Hepatocyte (in vitro differentiated cells): Measurements from ENCODE around the gene VPS13D. TPM values are rescaled to one million over a fixed set of nuclear protein-coding genes. Genes with fewer than 3 reads are reported as not detected.

Experiments
- DNase-seq: peaks from one replicate; pipeline ENCODE4 v3.0.0-alpha.2; 2016; ENCODE audit warnings: low spot score
- H2AFZ ChIP-seq: fragments of 200-600 bp; sonication (generic); 2 replicates; pipeline ENCODE4 v1.6.0; 2016; ENCODE audit warnings: antibody characterized with exemption, mild to moderate bottlenecking
- H3K27ac ChIP-seq: fragments of 200-600 bp; sonication (generic); 2 replicates; pipeline ENCODE4 v1.5.1; 2016; ENCODE audit warnings: mild to moderate bottlenecking
- H3K27me3 ChIP-seq: fragments of 200-600 bp; sonication (generic); 2 replicates; pipeline ENCODE4 v1.6.1; 2016
- H3K36me3 ChIP-seq: fragments of 200-600 bp; sonication (generic); replicated peaks from 2 replicates; pipeline ENCODE4 v1.5.1; 2016; ENCODE audit warnings: low read depth; ENCODE audit not compliant: insufficient read depth
- H3K4me1 ChIP-seq: fragments of 200-600 bp; sonication (generic); 2 replicates; pipeline ENCODE4 v1.5.1; 2016; ENCODE audit warnings: mild to moderate bottlenecking, moderate library complexity; ENCODE audit not compliant: insufficient read depth
- H3K4me2 ChIP-seq: fragments of 200-600 bp; sonication (generic); 2 replicates; pipeline ENCODE4 v1.6.0; 2016
- H3K4me3 ChIP-seq: fragments of 200-600 bp; sonication (generic); 2 replicates; pipeline ENCODE4 v1.5.1; 2016; ENCODE audit warnings: mild to moderate bottlenecking
- H3K79me2 ChIP-seq: fragments of 200-600 bp; sonication (generic); 2 replicates; pipeline ENCODE4 v1.6.0; 2017; ENCODE audit warnings: mild to moderate bottlenecking
- H3K9me2 ChIP-seq: fragments of 200-600 bp; sonication (generic); replicated peaks from 2 replicates; pipeline ENCODE4 v1.6.0; 2017; ENCODE audit warnings: mild to moderate bottlenecking; ENCODE audit not compliant: insufficient read depth
- H3K9me3 ChIP-seq: fragments of 200-600 bp; sonication (generic); 2 replicates; pipeline ENCODE4 v1.5.1; 2016; ENCODE audit warnings: low read depth, mild to moderate bottlenecking
- H4K20me1 ChIP-seq: fragments of 200-600 bp; sonication (generic); 2 replicates; pipeline ENCODE4 v1.6.0; 2016; ENCODE audit warnings: mild to moderate bottlenecking; ENCODE audit not compliant: insufficient read depth, poor library complexity, severe bottlenecking
- EZH2 ChIP-seq: fragments of 200-600 bp; sonication (generic); IDR thresholded peaks from 2 replicates; pipeline ENCODE4 v1.6.1; 2016; ENCODE audit warnings: antibody characterized with exemption, mild to moderate bottlenecking, borderline replicate concordance
- EZH2phosphoT487 ChIP-seq: fragments of 200-600 bp; sonication (generic); IDR thresholded peaks from one replicate; pipeline ENCODE4 v1.6.1; 2018; ENCODE audit warnings: antibody characterized with exemption, mild to moderate bottlenecking, low read depth, moderate library complexity; ENCODE audit not compliant: unreplicated experiment, severe bottlenecking
- WGBS: methylation state at CpG from one replicate; pipeline ENCODE4 v1.1.6; 2016; ENCODE audit warnings: low lambda C conversion rate; ENCODE audit errors: missing lambda C conversion rate; 5-methylcytosine and 5-hydroxymethylcytosine counted together
- polyA plus RNA-seq: library from polyadenylated mRNA; unstranded; fragments of >200 nt; fragmentation: Nextera tagmentation; extraction: Ambion mirVana; gene quantifications from 2 replicates; pipeline ENCODE4 v1.2.1, GENCODE V29; 2016
- total RNA-seq: library from RNA; depleted of rRNA; stranded (reverse); fragments of >200 nt; gene quantifications from 2 replicates; pipeline ENCODE4 v1.2.3, GENCODE V29; 2014
- TF ChIP-seq, protein P1 (sequence below): fragments of 200-600 bp; sonication (generic); IDR thresholded peaks from 2 replicates; pipeline ENCODE4 v1.5.1; 2016; ENCODE audit warnings: antibody characterized with exemption, mild to moderate bottlenecking; ENCODE audit not compliant: poor library complexity

Gene VPS13D
- total and polyA plus RNA-seq, 2 experiments from 2014 or later: 7.3 to 32.2 TPM

DNA sequence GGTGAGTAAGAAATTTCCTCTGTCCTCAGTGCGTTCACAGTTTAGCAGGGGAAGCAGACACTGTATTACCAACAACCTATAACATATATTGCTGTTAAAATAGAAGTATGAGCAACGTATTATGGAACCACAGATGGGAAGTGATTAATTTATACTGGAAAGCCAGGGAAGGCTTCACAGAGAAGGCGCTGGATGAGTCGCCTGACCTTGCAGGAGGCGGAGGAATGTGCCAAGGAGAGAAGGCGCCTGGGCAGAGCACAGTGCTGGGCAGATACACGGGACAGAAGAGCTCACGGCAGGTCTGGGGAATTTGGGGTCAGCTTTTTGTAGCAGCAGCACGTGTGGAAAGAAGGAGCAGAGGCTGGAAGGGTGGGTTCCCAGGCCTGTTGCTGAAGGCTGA lies 271.8 kb downstream of the VPS13D start:
- H3K4me1 ChIP-seq: peaks cover 8% of the 10 kb centered on the region
- WGBS: 91% methylated on average over 9 of the region's 9 CpGs

DNA sequence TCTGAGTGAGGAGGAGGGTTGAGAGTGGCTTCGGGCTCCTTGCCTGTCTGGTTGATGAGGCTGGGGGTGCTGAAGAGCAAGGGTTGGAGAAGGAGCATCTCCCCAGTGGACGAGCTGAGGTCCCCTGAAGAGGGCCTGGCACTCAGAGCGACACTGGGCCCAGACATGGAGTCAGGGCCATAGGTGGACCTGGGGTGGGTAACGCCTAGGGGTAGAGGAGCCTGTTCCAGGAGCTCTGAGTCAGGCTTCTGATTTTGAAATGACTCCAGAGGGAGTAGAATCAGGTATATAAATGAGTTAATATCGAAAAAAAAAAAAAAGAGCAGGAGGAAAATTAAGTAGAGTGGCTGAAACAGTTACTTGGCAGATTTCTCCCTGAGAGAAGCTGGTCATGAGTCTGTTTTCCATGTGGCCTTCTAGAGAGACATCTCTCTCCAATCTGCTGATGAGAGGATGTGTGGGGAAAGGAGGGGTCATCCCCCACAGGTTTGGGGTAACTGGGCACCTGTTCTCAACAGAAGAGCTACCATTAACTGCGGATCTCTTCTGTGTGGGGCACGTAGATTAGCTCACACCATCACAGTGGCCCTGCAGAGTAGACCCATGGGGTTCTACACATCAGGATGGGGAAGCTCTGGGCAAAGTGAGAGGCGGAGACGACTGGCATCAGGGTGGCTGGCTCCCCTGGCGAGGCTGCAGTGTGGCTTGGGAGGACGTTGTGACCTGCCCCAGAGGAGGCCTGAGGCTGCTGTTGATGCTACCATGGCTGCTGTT lies 272.7 kb downstream of the VPS13D start:
- Histone ChIP-seq H3K9me2 (no peaks in the 10 kb centered on the region), H3K36me3 (no peaks in the 10 kb centered on the region), H2AFZ (no peak overlapping the region), H4K20me1 (no peaks in the 10 kb centered on the region), H3K4me1 (no peaks in the 10 kb centered on the region), H3K27ac (no peak overlapping the region), H3K4me3 (no peak overlapping the region), H3K79me2 (no peaks in the 10 kb centered on the region), H3K4me2 (no peak overlapping the region), H3K27me3 (no peaks in the 10 kb centered on the region), H3K9me3 (no peaks in the 10 kb centered on the region)
- no peak for DNase-seq
- TF ChIP-seq EZH2 (no peak), EZH2phosphoT487 (no peak)
- TF ChIP-seq, protein P1, sequence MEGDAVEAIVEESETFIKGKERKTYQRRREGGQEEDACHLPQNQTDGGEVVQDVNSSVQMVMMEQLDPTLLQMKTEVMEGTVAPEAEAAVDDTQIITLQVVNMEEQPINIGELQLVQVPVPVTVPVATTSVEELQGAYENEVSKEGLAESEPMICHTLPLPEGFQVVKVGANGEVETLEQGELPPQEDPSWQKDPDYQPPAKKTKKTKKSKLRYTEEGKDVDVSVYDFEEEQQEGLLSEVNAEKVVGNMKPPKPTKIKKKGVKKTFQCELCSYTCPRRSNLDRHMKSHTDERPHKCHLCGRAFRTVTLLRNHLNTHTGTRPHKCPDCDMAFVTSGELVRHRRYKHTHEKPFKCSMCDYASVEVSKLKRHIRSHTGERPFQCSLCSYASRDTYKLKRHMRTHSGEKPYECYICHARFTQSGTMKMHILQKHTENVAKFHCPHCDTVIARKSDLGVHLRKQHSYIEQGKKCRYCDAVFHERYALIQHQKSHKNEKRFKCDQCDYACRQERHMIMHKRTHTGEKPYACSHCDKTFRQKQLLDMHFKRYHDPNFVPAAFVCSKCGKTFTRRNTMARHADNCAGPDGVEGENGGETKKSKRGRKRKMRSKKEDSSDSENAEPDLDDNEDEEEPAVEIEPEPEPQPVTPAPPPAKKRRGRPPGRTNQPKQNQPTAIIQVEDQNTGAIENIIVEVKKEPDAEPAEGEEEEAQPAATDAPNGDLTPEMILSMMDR: no peak
- WGBS: 97% methylated on average over 11 of the region's 11 CpGs

More for the DNA sequence above, 271.8 kb downstream of the VPS13D start:
- H2AFZ ChIP-seq: no peak overlapping the region
- no peak overlapping the region for H3K27ac ChIP-seq
- H3K9me2 ChIP-seq: no peaks in the 10 kb centered on the region
- H3K27me3 ChIP-seq: no peaks in the 10 kb centered on the region
- no peaks in the 10 kb centered on the region for H3K9me3 ChIP-seq
- H3K4me2 ChIP-seq: no peak overlapping the region
- TF ChIP-seq EZH2 (no peak), EZH2phosphoT487 (no peak)
- TF ChIP-seq, protein P1: no peak
- H3K36me3 ChIP-seq: no peaks in the 10 kb centered on the region
- DNase-seq: no peak
- no peaks in the 10 kb centered on the region for H3K79me2 ChIP-seq
- no peaks in the 10 kb centered on the region for H4K20me1 ChIP-seq
- no peak overlapping the region for H3K4me3 ChIP-seq

DNA sequence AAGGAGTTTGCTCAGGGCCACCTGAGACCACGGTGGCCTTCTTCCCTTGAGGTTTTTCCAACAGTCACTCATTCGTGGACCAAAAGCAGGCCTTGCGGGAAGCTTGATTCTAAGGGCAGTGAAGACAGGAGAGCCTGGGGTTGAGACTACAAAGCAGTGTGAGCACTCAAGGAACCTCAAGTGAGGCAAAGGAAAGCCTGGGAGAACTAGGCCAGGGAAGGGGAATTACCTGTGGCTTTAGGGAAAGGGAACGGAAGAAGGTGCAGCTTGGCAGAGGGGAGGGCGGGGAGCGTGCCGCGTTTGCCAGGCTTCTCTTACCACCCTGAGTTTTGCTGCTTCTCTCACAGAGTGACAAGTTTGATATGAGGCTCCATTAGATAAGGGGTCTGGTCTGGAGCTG lies 273.9 kb downstream of the VPS13D start:
- TF ChIP-seq, protein P1: no peak
- TF ChIP-seq EZH2phosphoT487 (no peak), EZH2 (no peak)
- Histone ChIP-seq H2AFZ (no peak overlapping the region), H3K9me2 (no peaks in the 10 kb centered on the region), H3K9me3 (no peaks in the 10 kb centered on the region), H3K27me3 (no peaks in the 10 kb centered on the region), H3K4me1 (no peaks in the 10 kb centered on the region), H4K20me1 (no peaks in the 10 kb centered on the region), H3K79me2 (no peaks in the 10 kb centered on the region), H3K4me3 (no peak overlapping the region), H3K4me2 (no peak overlapping the region), H3K27ac (no peak overlapping the region), H3K36me3 (no peaks in the 10 kb centered on the region)
- no peak for DNase-seq
- WGBS: 91% methylated on average over 8 of the region's 8 CpGs
